SKM-1 treated with dmso at 0.1 percent for 144 hours (cell line): Measurements from ENCODE around the gene G3BP1.
"Not testable (repeated sequence)": the region's sequence is repeated elsewhere in the genome, so short reads cannot be mapped to it uniquely, and the experiment has no call there.

Experiments
- DNase-seq: peaks from one replicate; lab custom pipeline; 2025; ENCODE audit not compliant: unreplicated experiment; lab: John Stamatoyannopoulos, UW

G3BP1 gene

DNA sequence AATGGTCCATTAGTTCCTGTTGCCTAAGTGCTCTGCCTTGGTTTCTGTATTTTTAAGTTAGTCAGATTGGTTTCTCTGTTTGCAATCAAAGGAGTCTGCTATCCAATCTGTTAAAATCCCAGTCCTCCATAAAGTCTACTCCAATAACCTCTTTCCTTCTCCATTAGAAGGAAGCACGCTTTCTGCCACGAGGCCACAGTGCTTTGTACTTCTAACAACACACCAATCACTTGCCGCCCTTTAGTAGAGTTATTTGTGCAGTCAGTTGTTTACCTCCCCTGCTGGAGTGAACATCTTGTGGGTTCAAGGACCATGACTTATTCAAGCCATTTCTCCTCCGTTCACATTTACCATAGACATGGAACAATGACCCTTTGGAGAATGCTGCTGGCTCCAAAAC, 83.9 kb downstream of the G3BP1 start:
- no peak for DNase-seq

DNA sequence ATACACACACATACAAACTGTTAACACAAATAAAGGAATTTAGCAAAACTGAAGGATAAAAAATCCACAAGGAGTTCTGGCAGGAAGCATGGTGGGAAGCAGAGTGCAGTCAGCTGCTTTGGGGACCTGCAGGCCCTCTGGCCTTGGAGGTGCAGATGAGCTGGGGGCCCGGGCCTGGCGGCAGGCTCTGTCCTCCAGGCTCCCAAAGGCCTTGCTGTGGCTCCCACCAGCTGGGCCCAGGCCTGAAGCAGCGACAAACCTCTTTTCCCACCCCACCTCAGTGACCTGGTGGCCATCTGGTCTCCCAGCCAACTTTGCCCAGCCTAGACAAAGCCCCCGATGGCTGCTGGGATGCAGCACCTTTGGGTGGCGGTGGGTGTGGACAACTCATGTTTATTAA, 85.1 kb downstream of the G3BP1 start:
- no peak for DNase-seq

DNA sequence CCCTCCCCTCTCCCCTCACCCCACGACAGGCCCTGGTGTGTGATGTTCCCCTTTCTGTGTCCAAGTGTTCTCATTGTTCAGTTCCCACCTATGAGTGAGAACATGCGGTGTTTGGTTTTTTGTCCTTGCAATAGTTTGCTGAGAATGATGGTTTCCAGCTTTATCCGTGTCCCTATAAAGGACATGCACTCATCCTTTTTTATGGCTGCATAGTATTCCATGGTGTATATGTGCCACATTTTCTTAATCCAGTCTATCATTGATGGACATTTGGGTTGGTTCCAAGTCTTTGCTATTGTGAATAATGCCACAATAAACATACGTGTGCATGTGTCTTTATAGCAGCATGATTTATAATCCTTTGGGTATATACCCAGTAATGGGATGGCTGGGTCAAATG, 89.1 kb downstream of the G3BP1 start:
- DNase-seq: not testable (repeated sequence)
